Activated T-cell treated with anti-CD3 and anti-CD28 coated beads, Interleukin-2, amount 50 U/mL, for 1 hour (primary cell): Measurements from ENCODE around the gene ANGPT4.

Experiments used
- DNase-seq: peaks from one replicate; pipeline ENCODE4 v3.0.0-alpha.2; 2020

Gene ANGPT4

GRCh38 chr20:822651-823573 is 93.2 kb downstream of the ANGPT4 start:
- no peak for DNase-seq

GRCh38 chr20:821731-822065 is 94.4 kb downstream of the ANGPT4 start:
- no peak for DNase-seq

- no peak for DNase-seq
These were observed 94.9 kb downstream of the ANGPT4 start for GRCh38 chr20:821046-821730.

GRCh38 chr20:820323-820953 is 95.7 kb downstream of the ANGPT4 start:
- no peak for DNase-seq
